ENCODE measurements around the gene HYOU1. TPM values are rescaled to one million over a fixed set of nuclear protein-coding genes. Genes with fewer than 3 reads are reported as not detected.

HYOU1 gene
- total and polyA plus RNA-seq, 2 of the 8 experiments (the other 6 are each of a cell fraction or from before 2014, with no cell fraction given), result 239 to 295 TPM

DNA sequence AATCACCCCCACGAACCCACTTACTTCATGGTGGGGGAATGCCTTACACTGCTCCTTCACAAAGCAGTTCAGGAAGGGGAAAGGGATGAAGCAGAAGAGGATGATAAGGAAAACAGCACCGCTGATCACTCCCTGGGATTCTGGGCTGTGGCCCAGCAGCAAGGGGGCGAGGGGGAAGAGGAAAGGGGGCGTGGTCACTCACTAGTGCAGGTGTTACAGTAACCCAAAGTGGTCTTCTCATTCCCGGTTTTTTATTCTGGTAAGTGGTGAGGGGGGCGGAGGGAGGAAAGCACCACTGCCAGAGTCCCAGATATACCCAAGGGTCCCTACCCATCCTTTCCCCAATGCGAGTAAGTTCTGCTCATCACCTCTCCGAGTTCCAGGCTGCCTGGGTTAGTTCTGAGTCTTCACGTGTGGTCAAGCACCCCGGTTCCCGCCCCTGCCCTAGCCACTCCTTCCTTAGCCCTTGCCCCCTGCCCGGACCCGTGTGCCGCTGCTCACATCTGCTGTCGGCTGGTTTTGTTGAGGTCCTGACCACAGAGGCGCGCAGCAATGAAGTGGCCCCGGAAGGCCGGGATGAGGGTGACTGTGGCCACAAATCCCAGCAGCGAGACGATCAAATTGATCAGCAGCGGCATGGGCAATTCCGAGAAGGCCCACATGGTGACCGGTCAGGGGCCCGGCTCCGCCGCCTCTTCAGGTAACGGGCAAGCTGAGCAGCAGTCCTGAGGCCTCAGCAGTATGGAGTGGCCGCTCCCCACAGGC is 44.2 kb upstream of the HYOU1 start (continued):
- no peak for TF ChIP-seq EP300 (IDR thresholded peaks at IDR 0.05; ENCODE audit: borderline replicate concordance in 1 of 2, low read depth in 2 of 2, low read length in 2 of 2)
- no peak for TF ChIP-seq POU5F1 (IDR thresholded peaks at IDR 0.05; ENCODE audit: low read depth, low read length)
- no peak for TF ChIP-seq FOSL1 (IDR thresholded peaks at IDR 0.05; ENCODE audit: insufficient read depth, low read depth, low read length)
- no peak for TF ChIP-seq RFX5 (IDR thresholded peaks at IDR 0.05; ENCODE audit: borderline replicate concordance, low read depth, low read length)
- TF ChIP-seq JUN (IDR thresholded peaks at IDR 0.05; ENCODE audit: low read depth, low read length), result no peak
- no peak for TF ChIP-seq HDAC6 (IDR thresholded peaks at IDR 0.05; ENCODE audit: low read depth, low read length)
- TF ChIP-seq NANOG (IDR thresholded peaks at IDR 0.05; ENCODE audit: insufficient read depth, low read depth, low read length, poor library complexity, severe bottlenecking), result no peak
- no peak for TF ChIP-seq SUZ12 (IDR thresholded peaks at IDR 0.05; ENCODE audit: low read length)
- no peak for TF ChIP-seq CTBP2 (IDR thresholded peaks at IDR 0.05; ENCODE audit: borderline replicate concordance, insufficient read depth, insufficient read length, low read length)
- TF ChIP-seq CBX8 (IDR thresholded peaks at IDR 0.05; ENCODE audit: borderline replicate concordance, low read depth, low read length), result no peak
- TF ChIP-seq KDM1A (IDR thresholded peaks at IDR 0.05; ENCODE audit: borderline replicate concordance, low read length), result no peak
- peak; percentile 53; the same call in 1 of the 2 replicates for TF ChIP-seq KDM5A (IDR thresholded peaks at IDR 0.05; ENCODE audit: low read length)
- no peak for TF ChIP-seq USF2 (IDR thresholded peaks at IDR 0.05; ENCODE audit: low read length)
- TF ChIP-seq, protein P1, sequence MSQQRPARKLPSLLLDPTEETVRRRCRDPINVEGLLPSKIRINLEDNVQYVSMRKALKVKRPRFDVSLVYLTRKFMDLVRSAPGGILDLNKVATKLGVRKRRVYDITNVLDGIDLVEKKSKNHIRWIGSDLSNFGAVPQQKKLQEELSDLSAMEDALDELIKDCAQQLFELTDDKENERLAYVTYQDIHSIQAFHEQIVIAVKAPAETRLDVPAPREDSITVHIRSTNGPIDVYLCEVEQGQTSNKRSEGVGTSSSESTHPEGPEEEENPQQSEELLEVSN (IDR thresholded peaks at IDR 0.05), result no peak
- TF ChIP-seq CEBPB (IDR thresholded peaks at IDR 0.05; ENCODE audit: low read depth, low read length), result no peak
- TF ChIP-seq HDAC2 (IDR thresholded peaks at IDR 0.05; ENCODE audit: borderline replicate concordance in 1 of 2, low read depth in 2 of 2, low read length in 2 of 2), result no peak
- no peak for TF ChIP-seq EZH2 (IDR thresholded peaks at IDR 0.05; ENCODE audit: low read depth, low read length, severe bottlenecking)
- peak; percentile 53; the same call in 1 of the 2 replicates for TF ChIP-seq PHF8 (conservative IDR thresholded peaks at IDR 0.05; ENCODE audit: low read depth, low read length)
- no peak for TF ChIP-seq TBP (IDR thresholded peaks at IDR 0.05; ENCODE audit: low read depth, low read length)
- peak; percentile 61; the same call in 1 of the 2 replicates for TF ChIP-seq TAF1 (IDR thresholded peaks at IDR 0.05; ENCODE audit: low read depth, low read length)
- no peak for TF ChIP-seq TCF12 (IDR thresholded peaks at IDR 0.05; ENCODE audit: low read depth, low read length)
- TF ChIP-seq RXRA (IDR thresholded peaks at IDR 0.05; ENCODE audit: insufficient read depth, low read depth, low read length), result no peak

All from H1 (cell line).